Measurements from ENCODE around the gene KCNN3.

The KCNN3 gene

DNA sequence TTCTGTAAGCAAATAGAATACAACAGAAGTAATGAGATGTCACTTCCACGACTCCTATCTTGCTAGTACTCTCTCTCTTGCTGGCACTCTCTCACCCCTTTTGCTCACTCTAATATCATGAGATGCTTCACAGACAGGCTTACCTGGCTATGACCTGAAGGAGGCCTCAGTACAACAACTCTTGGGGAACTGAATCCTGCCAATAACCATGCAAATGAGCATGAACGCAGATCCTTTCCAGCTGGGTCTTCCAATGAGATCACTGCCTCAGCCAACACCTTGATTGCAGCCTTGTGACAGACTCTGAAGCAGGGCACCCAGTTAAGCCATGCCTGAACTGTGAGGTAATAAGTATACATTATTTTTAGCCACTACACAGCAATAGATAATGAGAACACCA, 209.0 kb downstream of the KCNN3 start:
- DNase-seq (ENCODE audit: low read depth), result no peak

- no peak for DNase-seq (ENCODE audit: low read depth)
Observed at GRCh38 chr1:154659823-154660592, 210.1 kb downstream of the KCNN3 start.

DNA sequence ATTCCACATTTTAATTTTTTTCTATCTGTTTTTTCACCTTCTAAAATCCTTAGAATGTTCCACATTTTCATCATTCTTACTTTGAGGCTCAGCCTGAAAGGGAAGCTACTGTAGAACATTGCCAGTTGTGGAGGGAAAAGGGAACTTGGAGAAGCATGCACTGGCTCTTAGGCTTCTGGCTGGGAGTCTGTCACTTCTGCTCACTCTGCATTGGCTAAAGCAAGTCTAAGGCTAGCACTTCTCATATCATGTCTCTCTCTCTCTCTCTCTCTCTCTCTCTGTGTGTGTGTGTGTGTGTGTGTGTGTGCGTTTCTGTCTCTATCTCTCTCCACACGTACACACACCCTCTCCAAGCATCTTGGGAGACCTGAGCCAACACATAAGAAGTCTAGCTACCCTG, 212.5 kb downstream of the KCNN3 start:
- DNase-seq (ENCODE audit: low read depth), result no peak

DNA sequence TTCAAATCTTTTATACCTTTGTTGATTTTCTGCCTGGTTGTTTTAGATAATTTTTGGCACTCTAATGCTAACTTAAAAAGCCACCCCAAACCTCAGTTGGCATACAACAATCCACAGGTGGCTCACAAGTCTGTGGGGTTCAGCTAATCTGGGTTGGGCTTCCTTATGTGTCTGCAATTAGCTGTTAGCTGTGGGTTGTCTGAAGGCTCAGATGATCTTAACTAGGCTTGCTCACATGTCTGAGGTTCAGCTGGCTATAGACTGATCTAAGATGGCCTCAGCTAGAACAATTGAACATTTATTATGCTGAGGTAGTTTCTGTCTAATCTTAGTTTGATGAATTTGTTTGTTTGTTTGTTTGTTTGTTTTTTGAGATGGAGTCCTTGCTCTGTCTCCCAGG, 217.2 kb downstream of the KCNN3 start:
- DNase-seq (ENCODE audit: low read depth), result no peak
